Stimulated activated naive CD4-positive, alpha-beta T cell treated with Interleukin-2 at 50 U/mL for 16 hours (primary cell): ENCODE measurements around the gene MPC2.
"Not testable (repeated sequence)": the region's sequence is repeated elsewhere in the genome, so short reads cannot be mapped to it uniquely, and the experiment has no call there.

Source experiments
- DNase-seq: peaks from one replicate; lab custom pipeline; 2025; lab: John Stamatoyannopoulos, UW

Gene MPC2

DNA sequence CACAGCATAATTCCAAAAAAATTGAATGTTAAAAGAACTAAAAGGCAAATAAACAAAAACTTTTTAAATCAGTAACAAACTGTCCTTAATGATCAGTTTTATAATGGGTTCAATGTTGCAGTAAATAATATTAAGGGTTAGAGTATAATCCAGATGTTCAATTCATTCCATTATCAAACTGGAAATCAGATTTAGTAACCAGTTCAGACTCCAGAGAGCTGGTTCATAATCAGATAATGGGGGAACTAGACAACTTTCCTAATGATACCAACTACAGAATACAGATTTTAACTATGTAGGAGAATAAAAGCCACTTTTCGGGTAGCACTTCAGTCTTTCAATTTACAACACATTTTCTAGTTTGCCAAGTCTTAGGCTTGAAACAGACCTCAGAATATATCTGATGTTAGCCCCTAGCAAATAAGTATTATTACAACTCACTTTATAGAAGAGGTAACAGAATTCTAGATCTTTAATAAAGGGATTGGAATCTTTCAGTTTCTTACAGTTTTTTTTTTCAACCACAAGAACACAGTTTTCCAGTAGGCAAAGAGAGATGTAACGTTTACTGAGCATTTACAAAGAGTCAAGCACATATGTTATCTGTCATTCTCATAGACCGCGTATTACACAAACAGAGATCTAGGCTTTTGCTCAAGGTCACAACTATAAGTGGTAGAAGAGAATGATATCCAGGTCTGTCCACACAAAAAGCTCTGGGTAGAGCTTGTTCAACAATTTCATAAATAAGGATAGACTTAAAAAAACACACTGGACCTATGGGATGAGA, 2.3 kb downstream of the MPC2 start:
- DNase-seq: no peak

DNA sequence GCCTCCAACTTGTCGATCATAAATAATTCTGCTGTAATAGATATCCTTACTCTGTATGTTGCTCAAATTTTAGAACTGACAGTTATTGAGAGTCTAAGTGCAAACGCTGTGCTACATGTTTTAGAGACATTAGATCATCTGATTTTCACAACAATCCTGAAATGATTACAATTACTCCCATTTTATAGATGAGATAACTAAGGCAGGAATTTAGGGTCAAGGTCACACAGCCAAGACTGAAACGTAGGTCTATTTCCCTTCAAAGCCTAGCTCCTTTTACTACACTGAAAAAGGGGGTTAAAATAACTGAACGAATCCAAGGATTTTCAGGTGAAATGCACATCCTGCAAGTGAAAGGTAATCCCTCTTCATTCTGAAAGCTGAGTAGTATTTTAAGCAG, 3.1 kb downstream of the MPC2 start:
- DNase-seq: no peak

DNA sequence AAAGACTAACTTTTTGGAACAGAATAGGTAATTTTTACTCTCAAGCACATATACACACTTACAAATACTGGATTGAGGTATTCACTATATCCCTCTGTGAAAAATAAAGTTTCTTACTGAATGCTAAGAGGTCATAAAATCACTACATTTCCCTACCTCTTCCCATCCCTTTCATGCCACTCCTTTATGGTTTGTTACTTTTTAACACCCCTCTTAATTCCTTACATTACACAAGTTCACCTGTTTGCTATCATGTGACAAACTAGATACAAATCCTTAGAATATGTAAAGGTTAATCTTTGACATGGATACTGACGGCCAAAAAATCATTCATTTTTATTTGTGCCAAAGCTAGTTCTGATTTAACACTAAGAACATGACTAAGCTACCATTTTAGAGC, 7.1 kb downstream of the MPC2 start:
- DNase-seq: no peak

DNA sequence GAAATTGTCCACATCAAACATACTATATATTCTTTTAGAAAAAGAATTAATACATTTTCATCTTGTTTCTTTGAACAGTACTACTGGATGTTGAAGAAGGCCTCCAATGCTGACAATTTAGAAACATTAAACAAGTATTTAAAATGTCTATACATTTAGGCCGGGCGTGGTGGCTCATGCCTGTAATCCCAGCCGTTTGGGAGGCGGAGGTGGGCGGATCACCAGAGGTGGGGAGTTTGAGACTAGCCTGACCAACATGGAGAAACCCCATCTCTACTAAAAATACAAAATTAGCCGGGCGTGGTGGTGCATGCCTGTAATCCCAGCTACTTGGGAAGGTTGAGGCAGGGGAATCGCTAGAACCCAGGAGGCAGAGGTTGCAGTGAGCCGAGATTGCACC, 8.0 kb downstream of the MPC2 start:
- not testable (repeated sequence) for DNase-seq

DNA sequence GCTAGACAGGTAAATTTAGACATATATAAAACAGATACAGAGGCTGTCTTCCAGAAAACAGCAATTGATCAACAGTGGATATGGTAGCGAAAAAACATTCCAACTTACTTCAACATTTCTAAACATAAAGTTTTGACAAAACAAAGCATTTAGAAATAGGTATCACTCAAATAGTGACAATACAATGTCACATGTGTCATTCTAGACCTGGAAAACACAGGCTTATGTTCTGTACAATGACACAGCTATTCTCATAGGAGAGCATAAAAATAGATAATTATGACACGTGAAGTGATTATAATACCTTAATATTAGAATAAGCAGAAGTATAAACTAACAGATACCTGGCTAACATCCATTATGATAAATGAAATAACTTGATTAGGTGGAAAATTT, 8.4 kb downstream of the MPC2 start:
- DNase-seq: no peak

- no peak for DNase-seq
Measured at GRCh38 chr1:167927046-167927754, 9.7 kb downstream of the MPC2 start.

DNA sequence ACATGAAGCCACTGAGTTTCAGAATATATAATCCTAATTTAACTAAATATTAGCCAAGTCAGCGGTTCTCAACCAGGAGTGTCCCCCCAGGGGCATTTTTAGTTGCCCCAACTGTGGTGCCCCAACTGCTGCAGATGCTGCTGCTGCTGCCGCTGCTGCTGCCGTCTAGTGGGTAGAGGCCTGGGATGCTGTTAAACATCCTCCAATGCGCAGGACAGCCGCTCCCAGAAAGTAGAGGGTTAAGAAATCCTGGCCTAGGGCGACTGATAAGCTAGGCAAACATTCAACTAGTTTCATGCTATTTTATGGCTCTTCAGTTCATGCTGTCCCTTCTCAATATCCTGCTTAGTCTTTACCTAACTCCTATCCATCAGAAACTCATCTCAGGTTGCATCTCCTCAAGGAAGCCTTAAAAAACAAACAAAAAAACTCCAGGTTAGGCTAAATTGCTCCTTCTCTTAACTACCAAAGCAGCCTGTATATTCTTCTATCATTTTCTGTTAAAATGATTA, 10.3 kb downstream of the MPC2 start:
- DNase-seq: no peak

DNA sequence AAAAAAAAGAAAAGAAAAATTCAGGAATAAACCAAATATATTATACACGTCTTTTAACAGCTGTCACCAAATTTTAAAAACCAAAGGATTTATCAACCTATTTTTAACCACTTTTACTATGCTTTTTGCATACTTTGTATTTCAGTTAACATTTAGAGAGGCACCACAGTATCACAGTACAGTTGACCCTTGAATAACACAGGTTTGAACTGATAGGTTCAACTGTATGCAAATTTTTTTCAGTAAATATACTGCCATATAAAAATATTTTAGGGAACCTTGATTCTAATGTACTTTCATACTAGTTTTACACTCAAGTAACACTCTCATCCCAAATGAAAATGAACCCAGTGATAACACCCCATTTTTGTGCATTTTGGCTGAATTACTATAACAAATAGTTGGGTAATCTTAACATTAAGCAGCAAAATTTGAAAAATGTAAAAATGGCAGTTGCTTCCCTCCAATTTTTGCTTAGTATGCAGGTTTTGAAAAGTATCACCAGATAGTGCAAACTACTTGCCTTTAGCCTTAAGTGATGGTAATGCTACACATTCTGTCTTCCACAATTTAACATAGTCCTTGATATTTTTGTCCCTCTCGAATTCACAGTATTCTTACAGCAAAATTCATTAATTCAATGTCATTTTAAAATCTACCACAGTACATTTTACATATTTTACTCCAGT, 12.2 kb downstream of the MPC2 start:
- no peak for DNase-seq

GRCh38 chr1:167924102-167924501, 12.8 kb downstream of the MPC2 start:
- no peak for DNase-seq

GRCh38 chr1:167923324-167924056, 13.4 kb downstream of the MPC2 start:
- DNase-seq: no peak

- no peak for DNase-seq
Measured at GRCh38 chr1:167922611-167923074, 14.2 kb downstream of the MPC2 start.

GRCh38 chr1:167922023-167922422, 14.8 kb downstream of the MPC2 start:
- DNase-seq: no peak

- DNase-seq: no peak
Measured at GRCh38 chr1:167916766-167917511, 19.9 kb downstream of the MPC2 start.

GRCh38 chr1:167915569-167915968, 21.3 kb downstream of the MPC2 start:
- no peak for DNase-seq

DNA sequence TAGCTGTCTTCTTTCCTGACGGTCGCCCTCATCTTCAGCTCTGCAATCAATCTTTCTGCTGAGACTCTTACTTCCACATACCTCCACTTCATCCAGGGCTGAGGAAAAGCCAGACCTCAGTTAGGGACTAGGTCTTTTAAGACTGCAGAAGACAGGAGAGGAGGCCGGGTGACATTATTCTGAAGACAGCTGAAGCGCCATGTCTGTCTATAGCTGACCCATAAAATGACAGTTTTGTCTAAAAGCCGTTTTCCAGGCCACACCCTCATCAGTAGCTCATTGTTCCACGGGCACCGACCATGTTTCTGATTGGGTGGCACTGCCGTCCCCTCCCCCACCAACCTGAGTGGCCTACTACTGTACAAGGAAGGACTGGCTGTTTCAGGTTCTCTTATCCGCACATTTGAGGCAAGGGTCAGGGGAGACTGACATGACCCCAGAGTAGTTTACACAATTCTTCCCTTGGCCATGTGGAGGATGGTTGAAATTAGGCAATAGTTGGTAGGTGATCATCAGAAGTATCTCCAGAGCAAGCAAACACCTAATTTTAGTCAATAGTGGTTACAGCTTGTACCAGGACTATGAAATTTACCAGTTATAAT, 22.9 kb downstream of the MPC2 start, which contains the start of gene ADCY10:
Gene ADCY10, minus strand, starts transcription at position 240 of the 602 bp plus-strand sequence. CDS start 8,994 bp downstream, outside the sequence.
- DNase-seq: no peak

- no peak for DNase-seq
Measured at GRCh38 chr1:167912294-167912693, 24.6 kb downstream of the MPC2 start.

DNA sequence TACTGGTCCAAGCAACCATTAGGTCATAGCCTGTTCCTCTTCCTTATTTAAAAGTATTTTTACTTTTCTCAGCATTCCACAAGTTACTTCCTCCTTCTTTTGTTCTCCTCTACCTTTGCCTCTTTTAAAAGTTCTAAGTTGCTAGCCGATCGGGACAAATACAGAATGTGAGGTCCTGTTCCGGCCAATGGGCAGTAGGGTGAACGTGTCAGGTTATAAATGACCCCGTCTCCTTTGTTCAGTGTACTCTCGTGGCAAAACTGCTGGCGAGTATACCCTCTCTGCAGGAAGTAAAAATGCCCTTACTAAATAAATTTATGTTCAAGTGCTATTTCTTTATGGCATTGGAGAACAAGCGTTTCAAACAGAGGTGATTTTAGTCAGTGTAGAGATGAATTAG, 25.5 kb downstream of the MPC2 start:
- no peak for DNase-seq

GRCh38 chr1:167910530-167910929, 26.3 kb downstream of the MPC2 start:
- no peak for DNase-seq

DNA sequence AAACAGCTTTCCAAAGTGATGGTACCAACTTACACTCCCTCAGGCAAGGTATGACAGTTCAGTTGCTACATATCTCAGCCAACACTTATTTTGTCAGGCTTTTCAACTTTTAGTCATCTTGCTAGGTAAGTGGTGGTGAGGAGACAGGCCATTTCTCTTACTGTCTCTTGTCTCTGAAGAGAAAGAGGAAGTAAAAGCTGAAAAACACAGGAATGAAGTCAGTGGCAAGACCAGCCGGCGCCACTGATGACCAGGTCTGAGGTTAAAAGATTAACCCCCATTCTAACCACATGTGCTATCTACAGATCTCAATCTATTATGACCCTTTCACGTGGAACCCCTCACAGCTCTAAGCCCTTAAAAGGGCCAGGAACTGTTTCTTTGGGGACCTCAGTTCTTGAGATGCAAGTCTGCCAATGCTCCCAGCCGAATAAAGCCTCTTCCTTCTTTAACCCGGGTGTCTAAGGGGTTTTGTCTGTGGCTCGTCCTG, 27.1 kb downstream of the MPC2 start:
- no peak for DNase-seq

GRCh38 chr1:167905671-167906070, 31.2 kb downstream of the MPC2 start:
- DNase-seq: no peak

- DNase-seq: no peak
Measured at GRCh38 chr1:167905182-167905581, 31.7 kb downstream of the MPC2 start.
